Stimulated activated CD4-positive, alpha-beta T cell treated with anti-CD3 and anti-CD28 coated beads, Interleukin-12 subunit alpha, Interleukin-12 subunit beta, amount 100 ng/mL, for 24 hours (primary cell): Measurements from ENCODE around the gene PTPRT.
"Not testable (repeated sequence)": the region's sequence is repeated elsewhere in the genome, so short reads cannot be mapped to it uniquely, and the experiment has no call there.

Experiments used
- DNase-seq, 2 experiments: peaks; one replicate each; pipeline ENCODE4 v3.0.0-alpha.2; 2020; ENCODE audit warnings: low read depth in 2 of 2

The PTPRT gene

DNA sequence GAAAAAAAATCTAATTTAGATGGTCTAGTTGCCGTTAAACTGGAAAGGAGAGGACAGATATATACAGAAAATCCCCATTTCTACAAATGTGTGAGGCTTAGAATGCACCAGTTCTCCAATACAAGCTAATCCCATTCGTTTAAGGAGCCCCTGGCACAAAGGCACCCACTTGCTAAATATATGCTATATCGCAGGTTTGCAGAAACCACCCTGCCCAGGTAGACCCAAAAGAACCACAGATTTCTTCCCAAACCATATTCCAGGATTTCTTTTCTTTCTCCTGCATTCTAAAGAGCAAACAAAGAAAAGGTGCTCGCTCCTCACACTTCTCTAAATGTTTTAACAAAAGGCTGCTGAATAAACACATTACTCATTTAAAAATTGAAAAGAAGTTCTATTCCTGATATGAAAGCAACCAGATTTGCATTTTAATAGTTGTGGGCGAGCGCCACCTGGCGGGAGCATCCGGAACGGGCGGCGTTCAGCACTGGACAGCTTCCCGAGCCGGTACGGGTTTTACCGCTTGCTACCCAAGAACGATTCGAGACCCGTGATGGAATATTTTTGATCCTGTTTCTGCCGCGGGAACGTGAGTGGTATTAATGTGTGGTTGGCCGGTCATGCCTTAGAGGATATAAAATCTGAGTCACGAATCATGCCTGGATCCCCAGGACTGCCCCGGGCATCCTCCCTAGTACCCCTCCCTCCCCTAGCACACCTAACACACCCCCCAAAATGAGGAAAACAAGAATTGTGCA, 2.1 kb downstream of the PTPRT start:
- peak; percentile 28 to 66 for DNase-seq

DNA sequence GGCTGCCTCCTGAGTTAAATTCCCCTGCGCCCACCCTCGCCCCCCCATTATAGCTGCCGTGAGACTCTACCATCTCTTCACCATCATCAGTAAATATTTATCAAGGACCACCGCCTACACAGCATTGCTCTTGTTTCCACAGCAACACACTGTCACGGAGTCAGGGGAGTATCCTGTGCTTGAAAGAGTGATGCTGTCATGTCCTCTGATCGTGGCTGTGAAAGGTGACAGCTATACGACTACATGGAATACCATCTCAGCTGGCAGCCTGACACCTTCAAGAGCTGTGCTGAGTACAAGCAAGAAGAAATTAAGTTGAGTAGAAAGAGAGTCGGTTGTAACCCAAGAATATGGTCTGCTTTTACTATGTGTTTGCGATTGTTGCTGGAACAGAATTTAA, 3.4 kb downstream of the PTPRT start:
- DNase-seq, result no peak

DNA sequence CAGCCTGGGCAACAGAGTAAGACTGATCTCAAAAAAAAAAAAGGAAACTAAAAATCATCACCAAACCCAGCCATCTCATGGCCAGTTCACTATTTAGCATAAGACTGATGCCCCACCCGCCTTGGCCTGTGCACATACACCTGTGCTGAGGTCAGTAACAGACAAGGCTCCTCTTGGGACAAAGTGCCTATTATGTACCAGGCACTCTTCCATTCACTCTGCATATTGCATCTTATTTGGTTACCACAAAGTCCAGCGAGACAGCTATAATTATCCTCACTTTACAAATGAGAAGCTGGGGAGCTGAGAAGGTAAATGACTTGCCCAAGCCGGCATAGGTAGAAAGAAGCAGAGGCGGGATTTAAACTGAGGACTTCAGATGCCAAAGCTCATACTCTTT, 3.8 kb downstream of the PTPRT start:
- DNase-seq, result no peak

DNA sequence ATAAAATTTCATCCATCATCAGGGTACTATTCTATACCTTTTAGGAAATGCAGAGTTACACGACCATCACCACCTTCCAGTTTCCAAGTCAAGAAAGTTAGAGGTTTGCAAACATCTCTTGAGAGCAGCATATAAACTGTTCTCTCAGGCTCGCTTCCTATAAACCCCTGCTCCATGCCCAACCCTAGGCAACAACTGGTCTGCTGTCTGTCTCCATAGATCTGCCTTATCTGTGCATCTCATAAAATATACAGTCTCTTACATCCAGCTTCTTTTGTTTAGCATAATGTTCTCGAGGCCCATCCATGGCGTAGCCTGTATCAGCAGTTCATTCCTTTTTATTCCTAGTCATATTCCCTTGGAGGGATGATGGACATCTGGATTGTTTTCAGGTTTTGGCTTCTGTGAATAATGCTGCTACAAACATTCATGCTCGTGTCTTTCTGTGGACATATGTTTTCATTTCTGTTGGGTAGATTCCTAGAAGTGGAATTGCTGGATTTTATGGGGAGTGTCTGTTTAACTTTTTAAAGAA, 6.1 kb downstream of the PTPRT start:
- DNase-seq, result no peak

DNA sequence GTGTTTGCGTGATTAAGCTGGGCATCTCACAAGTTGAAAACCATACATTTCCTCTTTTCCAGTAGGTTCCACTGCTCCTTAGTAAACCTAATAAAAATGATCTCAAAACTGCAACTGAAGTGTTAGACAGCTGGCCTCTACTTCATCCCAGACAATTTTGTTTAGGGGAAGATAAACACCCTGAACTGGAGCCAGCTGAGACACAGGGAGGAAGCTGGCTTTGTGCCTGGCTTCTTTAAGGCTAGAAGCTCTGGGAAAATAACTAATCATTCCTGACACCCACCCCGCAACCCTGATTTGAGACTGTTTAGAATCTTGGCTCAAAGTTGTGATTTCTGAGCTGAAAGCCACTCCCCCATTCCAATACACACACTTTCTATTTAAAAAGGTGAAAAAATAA, 11.6 kb downstream of the PTPRT start:
- DNase-seq, result no peak

DNA sequence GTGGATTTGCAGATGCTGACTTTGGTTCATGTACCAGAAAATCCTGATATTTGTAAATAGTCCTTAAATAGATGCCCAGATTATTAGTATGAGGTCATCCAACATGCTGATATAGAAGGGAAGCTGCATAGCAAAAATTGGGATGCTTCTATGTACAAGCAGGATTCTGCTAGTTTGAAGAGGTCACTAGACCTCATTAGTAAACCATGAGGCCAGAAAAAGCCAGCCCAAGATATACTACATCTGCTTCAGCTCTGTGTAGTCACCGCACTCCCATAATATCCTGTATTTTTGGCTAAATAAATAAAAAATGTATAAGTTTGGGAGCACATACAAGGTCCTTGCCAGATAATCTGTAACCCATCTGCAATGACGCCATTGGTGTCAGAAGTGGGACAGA, 13.0 kb downstream of the PTPRT start:
- no peak for DNase-seq

DNA sequence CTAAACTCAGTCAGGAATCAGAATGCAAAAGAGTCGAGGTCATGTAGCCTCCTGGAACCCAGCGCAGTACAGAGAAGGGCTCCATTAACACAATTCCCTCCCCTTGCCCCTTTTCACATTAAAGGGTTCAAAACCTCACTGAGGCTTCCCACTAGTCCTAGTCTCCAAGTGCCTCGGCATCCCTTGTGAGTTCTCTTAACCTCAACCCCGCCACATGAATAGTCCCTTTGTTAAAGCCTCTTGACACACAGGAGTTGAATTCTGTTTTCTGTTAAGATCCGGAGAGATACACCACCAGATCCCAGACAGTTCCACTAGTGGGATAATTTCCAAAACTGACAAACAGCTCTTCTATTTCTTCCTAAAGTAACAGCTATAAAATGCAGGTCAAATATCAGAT, 17.8 kb downstream of the PTPRT start:
- no peak for DNase-seq

DNA sequence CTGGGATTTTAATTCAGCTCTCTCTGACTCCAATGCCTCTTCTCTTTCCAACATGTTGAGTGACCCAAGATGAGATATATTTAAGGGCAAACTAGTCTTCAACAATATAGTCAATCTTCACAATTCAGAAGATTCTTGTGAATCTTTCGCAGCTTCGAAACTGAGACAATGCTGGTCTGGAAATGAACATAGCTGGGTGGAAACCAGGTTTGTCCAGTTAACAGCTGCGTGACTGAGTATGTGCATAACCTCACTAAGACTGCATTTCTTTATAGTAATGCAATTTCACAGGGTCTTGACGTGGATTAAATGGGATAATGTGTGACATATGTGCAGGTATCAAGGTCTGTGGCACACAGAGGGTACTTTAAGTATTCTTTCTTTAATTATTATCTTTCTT, 18.9 kb downstream of the PTPRT start:
- no peak for DNase-seq

DNA sequence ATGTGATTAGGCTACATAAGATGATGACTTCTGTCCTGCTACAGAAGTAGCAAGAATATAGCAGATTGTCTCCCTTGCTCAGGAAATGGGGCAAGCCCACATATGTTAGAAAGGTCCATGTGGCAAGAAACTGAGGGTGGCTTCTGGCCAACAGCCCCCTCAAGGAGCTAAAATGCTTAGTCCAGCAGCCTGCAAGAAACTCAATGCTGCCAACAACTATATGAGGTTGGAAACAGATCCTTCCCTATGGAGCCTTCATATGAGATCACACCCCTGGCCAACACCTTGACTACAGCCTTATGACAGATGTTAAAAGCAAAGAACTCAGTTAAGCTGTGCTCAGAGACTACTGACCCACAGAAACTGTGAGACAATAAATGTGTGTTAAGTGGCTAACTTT, 22.1 kb downstream of the PTPRT start:
- DNase-seq, result no peak

DNA sequence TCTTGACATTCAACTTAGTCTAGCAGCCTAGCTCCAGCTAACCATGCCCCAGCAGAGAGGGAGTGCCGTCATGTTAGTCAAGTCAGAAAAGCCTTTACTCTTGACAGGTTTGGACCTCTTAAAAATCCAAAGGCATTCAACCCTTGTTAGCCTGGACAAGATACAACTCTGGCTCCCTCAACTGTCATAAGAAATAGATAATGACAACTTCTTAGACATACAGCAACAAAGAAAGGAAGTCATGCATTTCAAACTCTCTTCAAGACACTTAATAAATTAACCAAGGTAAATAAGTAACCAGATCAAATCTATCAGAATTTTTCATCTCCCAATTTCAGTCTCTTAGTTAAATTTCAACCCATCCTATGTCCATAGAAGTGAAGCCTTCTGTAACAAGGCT, 22.7 kb downstream of the PTPRT start:
- no peak for DNase-seq

DNA sequence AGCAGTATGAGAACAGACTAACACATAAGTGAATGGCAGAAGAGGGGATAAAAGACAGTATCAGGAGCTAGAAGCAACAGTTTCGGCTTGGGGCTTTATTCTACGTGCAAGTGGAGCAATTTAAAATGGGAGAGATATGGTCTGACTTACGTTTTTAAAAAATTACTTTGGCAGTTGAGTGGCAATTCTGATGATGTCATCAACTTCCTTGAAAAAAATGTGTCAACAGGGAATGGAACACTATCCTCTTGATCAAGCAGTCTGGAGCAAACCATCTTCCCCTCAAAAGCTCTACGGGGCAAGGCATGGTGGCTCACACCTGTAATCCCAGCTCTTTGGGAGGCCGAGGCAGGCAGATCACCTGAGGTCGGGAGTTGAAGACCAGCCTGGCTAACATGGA, 24.1 kb downstream of the PTPRT start:
- DNase-seq, result no peak

DNA sequence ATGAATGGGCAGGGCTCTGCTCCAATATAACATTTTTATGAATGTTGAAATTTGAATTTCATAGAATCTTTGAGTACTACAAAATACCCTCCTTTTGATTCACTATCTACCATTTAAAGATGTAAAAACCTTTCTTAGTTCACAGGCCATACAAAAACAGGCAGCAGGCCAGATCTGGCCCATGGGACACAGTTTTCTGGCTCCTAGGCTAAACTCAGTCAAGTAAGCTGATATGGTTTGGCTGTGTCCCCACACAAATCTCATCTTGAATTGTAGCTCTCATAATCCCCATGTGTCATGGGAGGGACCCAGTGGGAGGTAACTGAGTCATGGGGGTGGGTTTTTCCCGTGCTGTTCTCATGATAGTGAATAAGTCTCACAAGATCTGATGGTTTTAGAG, 25.0 kb downstream of the PTPRT start:
- not testable (repeated sequence) for DNase-seq

DNA sequence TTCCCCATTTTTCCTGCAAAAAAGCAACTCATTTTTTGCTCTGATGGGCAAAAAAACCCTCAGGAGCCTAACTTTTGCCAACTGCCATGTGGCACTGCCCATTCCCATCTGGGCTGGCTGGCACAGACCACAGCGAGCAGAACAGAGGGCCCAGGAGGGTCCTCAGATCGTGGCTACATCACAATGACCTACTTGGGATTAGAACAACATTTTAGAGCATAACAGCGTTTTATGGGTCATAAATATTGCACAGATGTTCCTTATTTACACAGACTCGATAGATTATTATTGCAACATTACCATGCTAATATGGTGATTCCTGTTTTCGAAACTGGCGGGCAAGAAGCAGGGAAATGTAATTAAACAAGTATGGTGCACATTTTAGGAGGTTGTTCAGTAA, 28.0 kb downstream of the PTPRT start:
- no peak for DNase-seq

DNA sequence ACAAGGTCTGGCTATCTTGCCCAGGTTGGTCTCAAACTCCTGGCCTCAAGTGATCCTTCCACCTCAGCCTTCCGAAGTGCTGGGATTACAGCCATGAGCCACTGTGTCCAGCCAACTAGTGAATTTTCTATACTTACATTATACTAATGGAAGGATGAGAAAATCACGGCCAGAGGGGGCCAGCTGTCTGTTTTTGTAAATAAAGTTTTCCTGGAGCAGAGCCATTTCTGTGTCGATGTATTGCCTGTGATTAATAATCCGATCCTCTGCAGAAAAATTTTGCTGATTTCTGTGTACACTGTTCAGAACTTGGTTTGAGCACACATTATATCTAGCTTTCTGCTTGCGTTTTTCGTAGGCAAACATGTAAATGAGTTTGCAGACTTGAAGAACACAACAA, 28.8 kb downstream of the PTPRT start:
- DNase-seq, result no peak

DNA sequence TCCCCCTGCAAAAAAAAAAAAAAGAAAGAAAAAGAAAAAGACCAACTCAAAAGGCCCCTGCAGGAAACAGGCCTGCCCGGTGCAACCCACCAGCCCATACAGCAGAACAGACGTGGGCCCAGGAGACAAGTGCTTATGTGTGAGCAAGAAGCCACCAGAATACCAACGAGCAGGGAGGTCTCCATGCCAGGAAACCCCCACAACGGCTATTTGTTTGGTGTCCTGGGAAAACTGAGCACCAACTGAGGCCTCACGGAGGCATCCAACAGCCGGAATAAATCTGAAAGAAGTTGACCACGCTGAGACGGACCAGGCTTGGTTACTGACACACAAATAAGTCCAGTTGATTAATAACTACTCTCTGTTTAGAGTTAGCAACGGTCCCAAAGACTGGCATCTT, 29.7 kb downstream of the PTPRT start:
- no peak for DNase-seq

DNA sequence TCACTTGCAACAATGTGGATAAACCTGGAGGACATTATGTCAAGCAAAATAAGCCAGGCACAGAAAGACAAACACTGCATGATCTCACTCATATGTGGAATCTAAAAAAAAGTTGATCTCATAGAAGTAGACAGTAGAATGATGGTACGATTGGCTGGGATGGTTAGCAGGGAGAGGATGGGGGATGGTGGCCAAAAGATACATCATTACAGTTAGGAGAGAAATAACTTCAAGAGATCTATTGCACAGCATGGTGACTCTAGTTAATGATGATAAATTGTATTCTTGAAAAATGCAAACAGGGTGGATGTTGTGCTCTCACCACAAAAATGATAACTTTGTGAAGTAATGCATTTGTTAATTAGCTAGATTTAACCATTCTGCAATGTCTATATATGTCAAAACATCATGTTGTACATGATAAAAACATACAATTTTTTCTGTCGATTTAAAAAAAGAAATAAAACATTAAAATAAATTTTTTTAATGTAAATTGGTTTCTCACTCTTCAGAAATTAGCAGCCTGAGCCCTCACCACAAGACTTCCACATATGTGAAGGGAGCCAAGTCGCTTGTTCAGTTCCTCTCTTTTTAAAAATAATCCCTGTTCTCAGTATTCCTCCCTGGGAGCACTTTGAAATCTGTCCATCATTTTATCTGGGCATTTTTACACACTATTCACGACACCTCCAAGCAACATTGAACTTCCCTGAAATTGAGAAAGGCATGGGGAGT, 34.2 kb downstream of the PTPRT start:
- no peak for DNase-seq

DNA sequence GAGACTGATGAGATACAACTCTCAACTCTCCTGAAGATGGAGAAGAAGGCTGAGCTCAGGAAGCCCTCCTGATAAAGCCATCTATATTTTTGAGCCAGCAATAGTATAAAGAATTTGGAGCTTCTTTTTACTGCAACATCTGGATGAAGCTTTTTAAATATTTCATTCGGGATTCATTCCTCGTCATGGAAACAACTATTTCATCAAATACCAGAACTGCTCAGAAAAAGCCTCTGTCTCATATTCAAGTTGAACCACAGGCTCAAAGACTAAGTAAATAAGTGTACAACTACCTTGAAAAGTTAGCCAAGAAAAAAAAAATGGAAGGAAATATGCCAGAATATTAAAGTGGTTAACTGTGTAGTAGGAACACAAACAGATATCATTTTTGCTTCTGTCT, 37.8 kb downstream of the PTPRT start:
- DNase-seq, result no peak

DNA sequence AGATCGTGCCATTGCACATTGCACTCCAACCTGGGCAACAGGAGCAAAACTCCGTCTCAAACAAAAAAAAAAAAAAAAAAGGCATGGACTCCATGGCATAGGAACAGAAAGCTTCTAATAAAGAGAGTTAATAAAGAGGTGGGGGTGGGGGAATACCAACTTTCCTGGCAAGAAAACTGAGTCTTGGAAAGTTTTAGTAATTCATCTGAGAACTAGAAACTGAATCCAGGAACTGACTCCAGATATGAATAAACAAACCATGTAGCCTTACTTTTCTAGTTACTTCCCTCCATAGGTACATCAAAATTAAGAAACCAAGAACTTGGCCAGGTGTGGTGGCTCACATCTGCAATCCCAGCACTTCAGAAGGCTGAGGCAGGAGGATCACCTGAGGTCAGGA, 38.5 kb downstream of the PTPRT start:
- DNase-seq, result no peak

DNA sequence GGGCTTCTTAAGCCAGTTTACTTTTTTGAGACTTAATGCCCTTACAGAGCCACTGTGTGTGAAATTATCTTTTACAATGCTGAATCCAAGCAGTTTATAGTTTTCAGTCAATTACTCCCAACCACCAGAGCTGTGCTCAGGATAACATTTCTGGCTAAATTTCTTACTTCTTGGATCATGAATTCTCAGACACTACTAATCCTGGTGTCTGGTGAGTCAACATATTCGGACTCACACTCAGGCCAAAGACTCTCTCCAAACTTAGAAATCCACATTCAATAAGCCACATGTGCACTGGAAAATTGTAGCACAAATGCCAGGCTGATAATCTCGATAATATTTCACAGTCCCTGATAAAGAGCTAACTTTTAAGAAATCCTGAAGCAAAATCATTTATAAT, 49.0 kb downstream of the PTPRT start:
- no peak for DNase-seq

DNA sequence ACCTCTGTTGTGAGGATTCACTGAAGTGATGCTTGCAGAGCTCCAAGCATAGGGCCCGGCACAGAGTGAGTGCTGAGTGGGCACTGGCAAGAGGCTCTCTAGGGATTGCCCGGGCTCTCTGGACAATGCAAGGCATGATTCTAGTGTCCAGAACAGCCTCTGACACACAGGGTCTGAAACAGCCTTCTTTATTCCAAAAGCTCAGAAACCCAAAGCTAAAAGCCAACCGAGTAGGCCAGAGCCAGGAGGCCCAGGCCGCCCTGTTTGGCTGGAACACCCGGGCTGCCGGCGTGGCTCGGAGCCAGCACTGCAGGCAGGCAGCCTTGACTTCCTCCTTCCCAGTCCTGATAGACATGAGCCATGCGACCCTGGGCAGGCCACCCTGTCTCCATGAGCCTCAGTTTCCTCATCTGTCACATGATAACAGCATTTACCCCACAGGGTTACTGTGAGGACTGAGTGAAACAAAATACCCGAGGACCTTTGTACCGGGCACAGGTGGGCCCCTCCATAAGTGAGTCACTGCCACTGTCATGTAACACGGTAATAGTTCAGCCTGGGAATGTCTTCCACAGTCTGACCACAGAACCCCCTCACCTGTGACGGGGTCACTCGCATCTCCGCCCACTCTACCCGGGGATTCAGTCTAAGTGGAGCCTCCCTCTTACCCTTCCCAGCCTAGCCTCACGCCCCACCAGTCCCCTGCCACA, 51.5 kb downstream of the PTPRT start:
- DNase-seq, result no peak

DNA sequence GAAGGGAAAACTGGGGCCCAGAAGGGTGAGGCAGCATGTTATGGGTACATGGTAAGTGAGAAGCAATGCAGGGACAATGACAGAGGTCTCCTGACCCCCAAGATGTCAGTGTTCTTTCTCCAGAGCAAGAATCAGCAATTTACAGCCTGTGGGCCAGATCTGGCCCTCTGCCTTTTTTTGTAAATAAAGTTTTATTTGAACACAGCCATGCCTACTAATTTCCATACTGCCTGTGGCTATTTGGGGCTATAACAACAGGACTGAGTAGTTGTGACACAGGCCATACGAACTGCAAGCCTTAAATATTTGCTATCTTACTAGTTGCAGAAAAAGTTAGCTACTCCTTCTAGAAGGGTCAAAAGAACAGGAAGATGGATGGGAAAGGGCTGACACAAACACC, 52.5 kb downstream of the PTPRT start:
- no peak for DNase-seq

DNA sequence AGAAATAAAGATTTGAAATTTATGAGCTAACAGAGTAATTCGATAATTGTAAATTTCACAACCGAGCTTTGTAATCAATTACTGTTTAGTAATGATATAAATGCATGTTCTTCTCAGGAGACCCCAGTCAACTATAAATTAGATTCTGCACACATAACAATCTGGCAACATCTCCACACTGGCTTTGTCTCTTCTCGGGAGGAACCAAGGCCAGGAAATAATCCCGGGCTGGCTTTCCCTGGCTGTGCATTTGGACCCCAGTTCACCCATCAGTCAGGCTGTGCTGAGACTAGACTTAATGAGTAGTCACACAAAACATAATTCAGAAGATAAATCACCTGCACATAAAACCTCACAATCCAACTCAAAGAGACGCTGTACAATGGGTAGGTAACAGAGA, 65.5 kb downstream of the PTPRT start:
- DNase-seq, result no peak

DNA sequence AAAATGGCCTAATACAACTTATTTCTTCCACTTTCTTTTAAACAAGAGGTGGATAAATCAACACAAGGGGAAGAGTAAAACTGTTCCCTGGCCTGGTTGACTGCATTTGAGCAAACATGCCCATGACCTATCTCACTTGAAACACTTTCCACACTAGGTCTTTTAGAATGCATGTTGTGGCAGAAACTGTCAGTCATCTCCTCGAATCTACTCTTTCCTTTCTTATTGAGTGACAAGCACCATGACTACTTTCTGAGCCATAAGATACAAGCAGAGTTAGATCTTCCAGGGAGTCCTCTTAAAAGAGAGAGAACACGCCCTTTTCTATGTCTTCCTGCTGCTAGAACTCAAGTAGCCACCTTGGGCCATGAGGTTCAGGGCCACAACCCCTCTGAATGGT, 66.5 kb downstream of the PTPRT start:
- no peak for DNase-seq
